GM21737 (cell line): ENCODE measurements around the gene UBLCP1.
"Not testable (repeated sequence)": the region's sequence is repeated elsewhere in the genome, so short reads cannot be mapped to it uniquely, and the experiment has no call there.

Experiments used
- ATAC-seq: cut with Tn5 transposase; IDR thresholded peaks from one replicate; pipeline ENCODE4 v1.9.1; 2021; ENCODE audit warnings: mild to moderate bottlenecking, moderate library complexity; ENCODE audit not compliant: unreplicated experiment

The UBLCP1 gene

GRCh38 chr5:159244890-159245289 lies 18.2 kb upstream of the UBLCP1 start:
- no peak for ATAC-seq

GRCh38 chr5:159249158-159249557 lies 13.9 kb upstream of the UBLCP1 start:
- ATAC-seq: no peak

- ATAC-seq: no peak
Observed at GRCh38 chr5:159252195-159252594, 10.9 kb upstream of the UBLCP1 start.

GRCh38 chr5:159257007-159257406 lies 6.1 kb upstream of the UBLCP1 start:
- ATAC-seq: no peak

DNA sequence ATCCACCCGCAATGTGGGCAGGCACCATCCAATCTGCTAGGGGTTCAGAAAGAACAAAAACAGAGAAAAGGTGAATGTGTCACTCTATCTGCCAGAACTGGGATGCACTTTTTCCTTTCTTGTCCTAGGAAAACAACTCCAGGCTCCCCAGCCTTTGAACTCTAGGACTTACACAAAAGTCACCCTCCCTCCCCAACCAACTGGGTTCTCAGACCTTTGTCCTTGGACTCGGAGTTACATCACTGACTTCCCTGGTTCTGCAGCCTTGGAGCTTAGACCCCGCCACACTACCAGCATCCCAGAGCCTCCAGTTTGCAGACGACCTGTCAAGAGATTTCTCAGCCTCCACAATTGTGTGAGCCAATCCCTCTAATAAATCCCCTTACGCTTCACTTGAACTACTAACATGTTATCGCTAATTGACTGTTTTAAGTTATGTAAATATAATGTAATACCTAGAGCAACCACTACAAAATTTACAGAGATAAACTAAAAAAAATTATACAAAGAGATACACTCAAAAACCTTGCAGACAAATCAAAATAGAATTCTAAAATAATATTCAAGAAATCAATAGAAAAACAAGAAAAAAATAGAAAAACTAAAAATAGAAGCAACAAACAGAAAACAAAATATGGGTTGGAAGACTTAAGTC lies 5.3 kb upstream of the UBLCP1 start:
- ATAC-seq: no peak

DNA sequence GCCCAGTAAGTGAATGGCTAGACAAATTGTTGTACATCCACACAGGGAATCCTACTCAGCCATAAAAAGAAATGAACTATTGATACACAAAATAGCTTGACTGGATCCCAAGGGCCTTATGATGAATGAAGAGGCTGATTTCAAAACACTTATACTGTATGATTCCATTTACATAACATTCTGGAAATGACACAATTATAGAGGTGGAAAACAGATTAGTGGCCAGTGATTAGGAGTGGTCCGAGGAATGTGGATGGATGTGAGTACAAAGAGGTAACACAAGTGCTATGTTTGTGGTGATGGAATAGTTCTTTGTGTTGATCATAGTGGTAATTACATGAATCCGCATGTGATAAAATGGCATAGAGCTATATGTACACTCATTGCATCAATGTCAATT lies 4.7 kb upstream of the UBLCP1 start:
- no peak for ATAC-seq

GRCh38 chr5:159260212-159260611 lies 2.9 kb upstream of the UBLCP1 start:
- not testable (repeated sequence) for ATAC-seq

GRCh38 chr5:159262472-159262858 lies 625 bp upstream of the UBLCP1 start:
- ATAC-seq: peak; percentile 18

DNA sequence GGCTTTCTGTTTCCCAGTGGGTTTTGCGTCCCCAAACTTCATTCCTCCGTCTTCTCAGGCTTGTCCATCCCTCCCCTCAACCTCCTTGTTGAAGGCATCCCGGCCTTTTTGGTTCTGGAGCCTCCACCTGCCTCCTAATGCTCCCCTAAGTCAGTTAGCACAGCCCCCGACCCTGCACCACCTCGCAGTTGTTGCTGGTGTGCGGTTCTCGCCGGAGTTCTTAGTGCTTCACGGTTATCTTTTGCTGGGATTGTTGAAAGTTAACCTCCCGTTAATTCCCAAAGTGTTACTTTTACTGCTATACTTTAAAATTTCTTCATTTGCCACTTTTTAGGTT lies 447 bp downstream of the UBLCP1 start:
- peak; percentile 22 for ATAC-seq

DNA sequence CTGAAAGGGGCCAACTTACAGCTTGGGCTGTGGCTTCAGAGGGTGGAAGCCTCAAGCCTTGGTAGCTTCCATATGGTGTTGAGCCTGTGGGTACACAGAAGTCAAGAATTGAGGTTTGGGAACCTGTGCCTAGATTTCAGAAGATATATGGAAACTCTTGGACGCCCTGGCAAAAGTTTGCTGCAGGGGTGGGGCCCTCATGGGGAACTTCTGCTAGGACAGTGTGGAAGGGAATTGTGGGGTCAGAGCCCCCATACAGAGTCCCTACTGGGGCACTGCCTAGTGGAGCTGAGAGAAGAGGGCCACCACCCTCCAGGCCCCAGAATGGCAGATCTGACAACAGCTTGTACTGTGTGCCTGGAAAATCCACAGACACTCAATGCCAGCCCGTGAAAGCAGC lies 3.7 kb downstream of the UBLCP1 start:
- not testable (repeated sequence) for ATAC-seq

- no peak for ATAC-seq
Observed at GRCh38 chr5:159269723-159270122, 6.6 kb downstream of the UBLCP1 start.

GRCh38 chr5:159273923-159274322 lies 10.8 kb downstream of the UBLCP1 start:
- ATAC-seq: no peak

GRCh38 chr5:159274676-159275075 lies 11.6 kb downstream of the UBLCP1 start:
- no peak for ATAC-seq

- ATAC-seq: no peak
Observed at GRCh38 chr5:159286420-159287035, 23.4 kb downstream of the UBLCP1 start.

- no peak for ATAC-seq
Observed at GRCh38 chr5:159290741-159291140, 27.7 kb downstream of the UBLCP1 start.

- no peak for ATAC-seq
Observed at GRCh38 chr5:159294921-159295320, 31.8 kb downstream of the UBLCP1 start.

GRCh38 chr5:159297300-159297699 lies 34.2 kb downstream of the UBLCP1 start:
- not testable (repeated sequence) for ATAC-seq

DNA sequence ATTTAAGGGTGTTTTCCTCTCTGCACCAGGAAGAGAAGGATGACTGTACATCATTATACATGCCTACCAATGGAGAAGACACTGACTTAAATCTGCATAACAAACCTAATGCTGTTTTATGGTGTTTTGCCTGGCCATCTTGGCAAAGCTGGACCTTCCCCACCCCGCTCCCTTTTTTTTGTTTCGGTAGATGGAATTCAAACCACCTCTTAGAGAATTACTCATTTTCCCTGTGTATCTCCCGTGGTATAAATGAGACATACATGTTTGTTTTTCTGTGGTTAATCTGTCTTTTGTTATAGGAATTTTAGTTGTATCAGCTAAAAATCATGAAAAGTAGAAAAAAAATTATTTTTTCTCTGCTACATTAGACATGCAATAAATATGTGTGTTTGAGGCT lies 38.4 kb downstream of the UBLCP1 start:
- ATAC-seq: no peak

DNA sequence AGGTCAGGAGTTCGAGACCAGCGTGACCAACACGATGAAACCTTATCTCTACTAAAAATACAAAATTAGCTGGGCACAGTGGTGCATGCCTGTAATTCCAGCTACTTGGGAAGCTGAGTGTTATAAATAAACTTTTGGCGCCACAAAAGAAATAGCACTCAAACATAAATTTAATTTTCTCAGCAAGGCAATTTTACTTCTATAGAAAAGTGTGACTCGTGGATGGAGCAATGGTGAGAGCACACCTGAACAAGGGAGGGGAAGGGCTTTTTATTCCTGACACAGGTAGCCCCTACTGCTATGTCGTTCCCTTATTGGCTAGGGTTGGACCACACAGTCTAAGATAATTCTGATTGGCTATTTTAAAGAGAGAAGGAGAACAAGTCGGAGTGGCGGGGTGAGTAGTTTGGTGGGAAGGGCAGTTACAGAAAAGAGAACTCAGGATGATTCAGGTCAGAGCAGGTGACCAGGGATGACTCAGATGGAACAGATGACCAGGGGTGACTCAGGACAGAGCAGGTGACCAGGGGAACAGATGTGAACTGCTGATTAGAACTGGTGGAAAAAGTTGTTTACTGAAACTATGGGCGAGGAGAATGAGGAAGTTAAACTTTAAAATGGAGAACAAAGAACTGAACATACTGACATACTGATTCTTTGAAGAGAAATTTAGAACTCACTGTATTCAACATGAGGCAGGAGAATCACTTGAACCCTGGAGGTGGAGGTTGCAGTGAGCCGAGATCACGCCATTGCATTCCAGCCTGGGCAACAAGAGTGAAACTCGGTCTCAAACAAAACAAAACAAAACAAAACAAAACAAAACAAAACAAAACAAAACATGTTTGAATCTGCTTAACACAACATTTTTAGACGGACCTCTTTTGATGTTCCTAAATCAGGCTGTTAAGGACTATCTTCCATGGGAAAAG lies 39.1 kb downstream of the UBLCP1 start:
- ATAC-seq: not testable (repeated sequence)

DNA sequence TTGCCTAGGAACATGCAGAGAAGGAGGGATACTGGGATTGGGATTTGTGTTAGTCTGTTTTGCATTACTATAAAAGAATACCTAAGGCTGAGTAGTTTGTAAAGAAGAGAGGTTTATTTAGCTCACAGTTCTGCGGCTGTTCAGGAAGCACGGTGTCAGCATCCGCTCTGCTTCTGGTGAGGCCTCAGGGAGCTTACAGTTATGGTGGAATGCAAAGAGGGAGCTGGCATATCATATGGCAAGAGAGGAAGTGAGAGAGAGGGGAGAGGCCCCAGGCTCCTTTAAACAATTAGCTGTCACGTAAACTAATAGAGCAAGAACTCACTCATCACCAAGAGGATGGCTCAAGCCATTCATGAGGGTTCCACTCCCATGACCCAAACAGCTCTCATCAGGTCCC lies 40.2 kb downstream of the UBLCP1 start:
- no peak for ATAC-seq

DNA sequence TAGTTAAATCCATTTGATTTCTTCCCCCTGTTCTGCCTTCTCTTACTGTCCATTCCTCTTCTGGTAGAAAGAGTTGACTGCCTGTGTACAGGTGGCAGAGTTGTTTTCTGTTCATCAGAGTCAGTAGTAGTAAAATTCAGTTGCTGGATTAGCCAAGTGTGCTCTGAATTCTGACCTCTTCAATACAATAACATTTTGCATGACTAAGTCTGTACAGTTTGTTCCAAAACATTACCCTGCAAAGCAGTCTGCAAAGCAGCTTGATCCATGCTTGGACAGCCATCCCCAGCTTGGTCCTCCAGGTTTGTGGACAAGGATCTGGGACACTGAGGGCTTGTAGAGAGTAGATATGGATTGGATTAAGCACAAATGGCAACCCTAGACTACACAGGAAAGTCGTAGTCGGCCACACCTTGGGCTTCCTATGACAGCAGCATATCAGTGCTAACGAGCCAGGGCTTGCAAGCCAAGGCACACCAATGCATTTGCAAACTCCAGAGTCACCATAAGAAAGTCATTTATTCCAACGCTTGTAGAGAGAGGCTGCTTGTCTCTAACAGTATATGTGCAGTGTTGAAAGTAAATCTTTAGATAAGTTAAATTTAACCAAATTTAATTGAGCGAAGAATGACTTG lies 42.0 kb downstream of the UBLCP1 start:
- no peak for ATAC-seq
